Liver (tissue), 9 donors: Measurements from ENCODE around the gene CCDC192. TPM values are rescaled to one million over a fixed set of nuclear protein-coding genes. Genes with fewer than 3 reads are reported as not detected.
"Not testable (repeated sequence)": the region's sequence is repeated elsewhere in the genome, so short reads cannot be mapped to it uniquely, and the experiment has no call there.

ENCODE experiments used
- DNase-seq: peaks from one replicate; pipeline ENCODE4 v3.0.0-alpha.2; 2017; ENCODE audit warnings: low spot score
- H3K27ac ChIP-seq, 2 donors: one replicate each; pipeline ENCODE4 v1.7.0; 2013; ENCODE audit warnings: inconsistent platforms in 2 of 2, low read length in 2 of 2, control low read depth in 1 of 2, low read depth in 1 of 2, mild to moderate bottlenecking in 1 of 2
- H3K27me3 ChIP-seq, 4 donors: one replicate each; pipeline versions ENCODE4 v1.6.1 to v1.7.0; 2013; ENCODE audit warnings: low read length in 3 of 4, inconsistent platforms in 1 of 4, mild to moderate bottlenecking in 1 of 4, moderate library complexity in 1 of 4; ENCODE audit not compliant: control insufficient read depth in 4 of 4, insufficient read depth in 4 of 4
- H3K36me3 ChIP-seq, 4 donors: one replicate each; pipeline versions ENCODE4 v1.6.1 to v1.7.0; 2013; ENCODE audit warnings: low read length in 3 of 4, mild to moderate bottlenecking in 3 of 4, low read depth in 1 of 4, moderate library complexity in 1 of 4; ENCODE audit not compliant: control insufficient read depth in 4 of 4, insufficient read depth in 3 of 4
- H3K4me1 ChIP-seq, 4 donors: one replicate each; pipeline versions ENCODE4 v1.6.1 to v1.7.0; 2013; ENCODE audit warnings: low read length in 3 of 4, mild to moderate bottlenecking in 3 of 4, moderate library complexity in 1 of 4; ENCODE audit not compliant: control insufficient read depth in 4 of 4, insufficient read depth in 4 of 4
- H3K4me3 ChIP-seq, 3 donors: one replicate each; pipeline versions ENCODE4 v1.6.1 to v1.7.0; 2013; ENCODE audit warnings: low read length in 3 of 3, control low read depth in 1 of 3, low read depth in 1 of 3, mild to moderate bottlenecking in 1 of 3
- H3K9ac ChIP-seq, 2 donors: one replicate each; pipeline ENCODE4 v1.7.0; 2013; ENCODE audit warnings: low read length in 2 of 2, mild to moderate bottlenecking in 2 of 2, moderate library complexity in 2 of 2, control low read depth in 1 of 2, low read depth in 1 of 2
- H3K9me3 ChIP-seq, 4 donors: one replicate each; pipeline versions ENCODE4 v1.6.1 to v1.7.0; 2013; ENCODE audit warnings: low read length in 3 of 4; ENCODE audit not compliant: control insufficient read depth in 4 of 4
- EGR1 ChIP-seq, 2 donors: IDR thresholded peaks; 2 replicates each; pipeline ENCODE4 v1.6.1; 2016 to 2018; ENCODE audit warnings: antibody characterized with exemption in 2 of 2, low read depth in 2 of 2
- FOXA1 ChIP-seq: IDR thresholded peaks from 2 replicates; pipeline ENCODE4 v1.6.1; 2016; ENCODE audit warnings: antibody characterized with exemption
- FOXA2 ChIP-seq: IDR thresholded peaks from 2 replicates; pipeline ENCODE4 v1.6.1; 2016; ENCODE audit warnings: antibody characterized with exemption
- GABPA ChIP-seq, 2 donors: IDR thresholded peaks in 1 of 2; conservative IDR thresholded peaks in 1 of 2; 2 replicates each; pipeline ENCODE4 v1.6.1; 2016; ENCODE audit warnings: antibody characterized with exemption in 2 of 2, mild to moderate bottlenecking in 1 of 2, moderate library complexity in 1 of 2
- HNF4G ChIP-seq: IDR thresholded peaks from 2 replicates; pipeline ENCODE4 v1.6.1; 2016; ENCODE audit warnings: antibody characterized with exemption
- NR2F2 ChIP-seq: IDR thresholded peaks from 2 replicates; pipeline ENCODE4 v1.6.1; 2016; ENCODE audit warnings: antibody characterized with exemption
- RXRA ChIP-seq, 2 donors: IDR thresholded peaks; 2 replicates each; pipeline ENCODE4 v1.6.1; 2017 to 2018; ENCODE audit warnings: antibody characterized with exemption in 2 of 2, mild to moderate bottlenecking in 1 of 2
- SP1 ChIP-seq: IDR thresholded peaks from 2 replicates; pipeline ENCODE4 v1.6.1; 2018; ENCODE audit warnings: antibody characterized with exemption, mild to moderate bottlenecking
- TAF1 ChIP-seq: conservative IDR thresholded peaks from 2 replicates; pipeline ENCODE4 v1.6.1; 2016; ENCODE audit warnings: antibody characterized with exemption, mild to moderate bottlenecking
- YY1 ChIP-seq: IDR thresholded peaks from 2 replicates; pipeline ENCODE4 v1.6.1; 2016; ENCODE audit warnings: antibody characterized with exemption, mild to moderate bottlenecking
- WGBS: extraction: QIAGEN DNeasy Blood & Tissue Kit; methylation state at CpG from one replicate; pipeline ENCODE4 v1.1.7; 2013; 5-methylcytosine and 5-hydroxymethylcytosine counted together
- polyA plus RNA-seq, 2 donors: library from polyadenylated mRNA; stranded (reverse) in 1 of 2; unstranded in 1 of 2; fragments of 200-250 nt in 1 of 2; fragments of >200 nt in 1 of 2; fragmentation: Nextera tagmentation in 1 of 2; extraction: Ambion mirVana in 1 of 2; gene quantifications; one replicate each; pipeline versions ENCODE4 v1.2.1 to v1.2.3, GENCODE V29; 2013 to 2015
- total RNA-seq, 2 donors: library from RNA; depleted of rRNA; stranded (reverse); fragments of >200 nt; gene quantifications; one replicate each; pipeline ENCODE4 v1.2.3, GENCODE V29; 2014
- TF ChIP-seq, protein P1 (sequence below): IDR thresholded peaks from 2 replicates; pipeline ENCODE4 v1.6.1; 2016; ENCODE audit warnings: antibody characterized with exemption
- TF ChIP-seq, protein P2 (sequence below): IDR thresholded peaks from 2 replicates; pipeline ENCODE4 v1.6.1; 2016; ENCODE audit warnings: antibody characterized with exemption, mild to moderate bottlenecking
- TF ChIP-seq, protein P3 (sequence below): IDR thresholded peaks from 2 replicates; pipeline ENCODE4 v1.6.1; 2016; ENCODE audit warnings: antibody characterized with exemption
- TF ChIP-seq, protein P4 (sequence below): IDR thresholded peaks from 2 replicates; pipeline ENCODE4 v1.6.1; 2016; ENCODE audit warnings: antibody characterized with exemption
- donor health status: healthy.
- donor health status: healthy.
- donor health status: healthy.
- donor health status: healthy.
- donor health status: healthy.

The CCDC192 gene
- total and polyA plus RNA-seq, 4 donors = not detected

DNA sequence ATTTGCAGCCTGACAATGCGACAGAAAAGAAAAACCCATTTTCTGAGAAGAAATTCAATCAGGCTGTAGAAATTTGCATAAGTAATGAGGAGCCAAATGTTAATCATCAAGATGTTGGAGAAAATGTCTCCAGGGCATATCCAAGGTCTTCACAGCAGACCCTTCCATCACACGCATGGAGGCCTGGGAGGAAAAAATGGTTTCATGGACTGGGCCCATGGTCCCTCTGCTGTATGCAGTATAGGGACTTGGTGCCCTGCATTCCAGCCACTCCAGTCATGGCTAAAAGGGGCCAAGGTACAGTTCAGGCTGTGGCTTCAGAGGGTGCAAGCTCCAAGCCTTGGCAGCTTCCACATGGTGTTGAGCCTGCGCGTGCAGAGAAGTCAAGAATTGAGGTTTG lies 73.3 kb downstream of the CCDC192 start:
- TF ChIP-seq SP1 (no peak), HNF4G (no peak), TAF1 (no peak), NR2F2 (no peak), YY1 (no peak), GABPA (IDR thresholded peaks at IDR 0.05 in 1 of 2, conservative IDR thresholded peaks at IDR 0.05 in 1 of 2) (no peak)
- TF ChIP-seq, protein P1, sequence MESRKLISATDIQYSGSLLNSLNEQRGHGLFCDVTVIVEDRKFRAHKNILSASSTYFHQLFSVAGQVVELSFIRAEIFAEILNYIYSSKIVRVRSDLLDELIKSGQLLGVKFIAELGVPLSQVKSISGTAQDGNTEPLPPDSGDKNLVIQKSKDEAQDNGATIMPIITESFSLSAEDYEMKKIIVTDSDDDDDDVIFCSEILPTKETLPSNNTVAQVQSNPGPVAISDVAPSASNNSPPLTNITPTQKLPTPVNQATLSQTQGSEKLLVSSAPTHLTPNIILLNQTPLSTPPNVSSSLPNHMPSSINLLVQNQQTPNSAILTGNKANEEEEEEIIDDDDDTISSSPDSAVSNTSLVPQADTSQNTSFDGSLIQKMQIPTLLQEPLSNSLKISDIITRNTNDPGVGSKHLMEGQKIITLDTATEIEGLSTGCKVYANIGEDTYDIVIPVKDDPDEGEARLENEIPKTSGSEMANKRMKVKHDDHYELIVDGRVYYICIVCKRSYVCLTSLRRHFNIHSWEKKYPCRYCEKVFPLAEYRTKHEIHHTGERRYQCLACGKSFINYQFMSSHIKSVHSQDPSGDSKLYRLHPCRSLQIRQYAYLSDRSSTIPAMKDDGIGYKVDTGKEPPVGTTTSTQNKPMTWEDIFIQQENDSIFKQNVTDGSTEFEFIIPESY = no peak
- TF ChIP-seq, protein P2, sequence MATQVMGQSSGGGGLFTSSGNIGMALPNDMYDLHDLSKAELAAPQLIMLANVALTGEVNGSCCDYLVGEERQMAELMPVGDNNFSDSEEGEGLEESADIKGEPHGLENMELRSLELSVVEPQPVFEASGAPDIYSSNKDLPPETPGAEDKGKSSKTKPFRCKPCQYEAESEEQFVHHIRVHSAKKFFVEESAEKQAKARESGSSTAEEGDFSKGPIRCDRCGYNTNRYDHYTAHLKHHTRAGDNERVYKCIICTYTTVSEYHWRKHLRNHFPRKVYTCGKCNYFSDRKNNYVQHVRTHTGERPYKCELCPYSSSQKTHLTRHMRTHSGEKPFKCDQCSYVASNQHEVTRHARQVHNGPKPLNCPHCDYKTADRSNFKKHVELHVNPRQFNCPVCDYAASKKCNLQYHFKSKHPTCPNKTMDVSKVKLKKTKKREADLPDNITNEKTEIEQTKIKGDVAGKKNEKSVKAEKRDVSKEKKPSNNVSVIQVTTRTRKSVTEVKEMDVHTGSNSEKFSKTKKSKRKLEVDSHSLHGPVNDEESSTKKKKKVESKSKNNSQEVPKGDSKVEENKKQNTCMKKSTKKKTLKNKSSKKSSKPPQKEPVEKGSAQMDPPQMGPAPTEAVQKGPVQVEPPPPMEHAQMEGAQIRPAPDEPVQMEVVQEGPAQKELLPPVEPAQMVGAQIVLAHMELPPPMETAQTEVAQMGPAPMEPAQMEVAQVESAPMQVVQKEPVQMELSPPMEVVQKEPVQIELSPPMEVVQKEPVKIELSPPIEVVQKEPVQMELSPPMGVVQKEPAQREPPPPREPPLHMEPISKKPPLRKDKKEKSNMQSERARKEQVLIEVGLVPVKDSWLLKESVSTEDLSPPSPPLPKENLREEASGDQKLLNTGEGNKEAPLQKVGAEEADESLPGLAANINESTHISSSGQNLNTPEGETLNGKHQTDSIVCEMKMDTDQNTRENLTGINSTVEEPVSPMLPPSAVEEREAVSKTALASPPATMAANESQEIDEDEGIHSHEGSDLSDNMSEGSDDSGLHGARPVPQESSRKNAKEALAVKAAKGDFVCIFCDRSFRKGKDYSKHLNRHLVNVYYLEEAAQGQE = no peak
- H3K9ac ChIP-seq = no peak overlapping the region
- no peak overlapping the region for H3K4me3 ChIP-seq
- H3K9me3 ChIP-seq = no peaks in the 10 kb centered on the region
- H3K36me3 ChIP-seq = no peaks in the 10 kb centered on the region
- DNase-seq = no peak
- H3K27me3 ChIP-seq = no peaks in the 10 kb centered on the region
- H3K27ac ChIP-seq = no peak overlapping the region
- WGBS = 97% methylated on average over 4 of the region's 4 CpGs
- H3K4me1 ChIP-seq = no peaks in the 10 kb centered on the region

DNA sequence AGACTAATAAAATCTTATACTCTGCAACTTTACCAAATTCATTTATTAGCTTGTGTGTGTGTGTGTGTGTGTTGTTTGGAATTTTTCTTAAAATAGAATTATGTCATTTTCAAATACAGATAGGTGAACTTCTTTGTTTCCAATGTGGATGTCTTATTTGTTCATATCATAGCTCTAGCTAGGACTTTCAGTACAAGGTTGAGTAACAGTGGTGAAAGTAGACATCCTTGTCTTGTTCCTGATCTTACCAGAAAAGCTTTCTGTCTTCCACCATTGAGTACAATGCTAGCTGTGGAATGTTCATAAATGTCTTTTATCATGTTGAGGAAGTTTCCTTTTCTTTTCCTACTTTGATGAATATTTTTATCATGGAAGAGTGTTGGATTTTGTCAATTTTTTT lies 74.8 kb downstream of the CCDC192 start:
- Histone ChIP-seq H3K36me3 (no peaks in the 10 kb centered on the region), H3K27ac (no peak overlapping the region), H3K9me3 (no peaks in the 10 kb centered on the region), H3K4me1 (no peaks in the 10 kb centered on the region), H3K27me3 (no peaks in the 10 kb centered on the region), H3K9ac (no peak overlapping the region), H3K4me3 (no peak overlapping the region)
- DNase-seq = no peak
- TF ChIP-seq, protein P1 = no peak
- TF ChIP-seq EGR1 (IDR thresholded peaks at IDR 0.05; ENCODE audit: low read depth in 2 of 2) (no peak), YY1 (no peak), SP1 (no peak), TAF1 (no peak), FOXA2 (no peak), GABPA (IDR thresholded peaks at IDR 0.05 in 1 of 2, conservative IDR thresholded peaks at IDR 0.05 in 1 of 2) (no peak), HNF4G (no peak), FOXA1 (no peak), NR2F2 (no peak), RXRA (IDR thresholded peaks at IDR 0.05) (no peak)
- TF ChIP-seq, protein P3, sequence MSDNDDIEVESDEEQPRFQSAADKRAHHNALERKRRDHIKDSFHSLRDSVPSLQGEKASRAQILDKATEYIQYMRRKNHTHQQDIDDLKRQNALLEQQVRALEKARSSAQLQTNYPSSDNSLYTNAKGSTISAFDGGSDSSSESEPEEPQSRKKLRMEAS = no peak
- TF ChIP-seq, protein P2 = no peak
- TF ChIP-seq, protein P4, sequence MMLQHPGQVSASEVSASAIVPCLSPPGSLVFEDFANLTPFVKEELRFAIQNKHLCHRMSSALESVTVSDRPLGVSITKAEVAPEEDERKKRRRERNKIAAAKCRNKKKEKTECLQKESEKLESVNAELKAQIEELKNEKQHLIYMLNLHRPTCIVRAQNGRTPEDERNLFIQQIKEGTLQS = no peak

DNA sequence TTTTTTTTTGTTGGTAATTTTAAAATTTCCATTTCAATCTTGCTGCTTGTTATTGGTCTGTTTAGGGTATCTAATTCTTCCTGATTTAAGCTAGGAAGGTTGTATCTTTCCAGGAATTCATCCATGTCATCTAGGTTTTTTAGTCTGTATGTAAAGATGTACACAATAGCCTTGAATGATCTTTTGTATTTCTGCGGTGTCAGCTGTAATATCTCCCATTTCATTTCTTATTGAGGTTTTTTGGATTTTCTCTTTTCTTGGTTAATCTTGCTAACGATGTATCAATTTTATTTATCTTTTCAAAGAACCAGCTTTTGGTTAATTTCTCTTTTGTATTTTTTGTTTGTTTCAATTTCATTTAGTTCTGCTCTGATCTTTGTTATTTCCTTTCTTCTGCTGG lies 79.3 kb downstream of the CCDC192 start:
- WGBS = 90% methylated on average over 2 of the region's 2 CpGs
- not testable (repeated sequence) for H3K4me1 ChIP-seq, H3K36me3 ChIP-seq, H3K9me3 ChIP-seq, H3K27me3 ChIP-seq, H3K9ac ChIP-seq, H3K27ac ChIP-seq, DNase-seq, H3K4me3 ChIP-seq
